Non-pigmented ciliary epithelial cell (primary cell): ENCODE measurements around the gene RNF213.

Experiments used
- DNase-seq: peaks from one replicate; pipeline ENCODE4 v3.0.0-alpha.2; 2010; ENCODE audit warnings: low read depth

Gene RNF213

DNA sequence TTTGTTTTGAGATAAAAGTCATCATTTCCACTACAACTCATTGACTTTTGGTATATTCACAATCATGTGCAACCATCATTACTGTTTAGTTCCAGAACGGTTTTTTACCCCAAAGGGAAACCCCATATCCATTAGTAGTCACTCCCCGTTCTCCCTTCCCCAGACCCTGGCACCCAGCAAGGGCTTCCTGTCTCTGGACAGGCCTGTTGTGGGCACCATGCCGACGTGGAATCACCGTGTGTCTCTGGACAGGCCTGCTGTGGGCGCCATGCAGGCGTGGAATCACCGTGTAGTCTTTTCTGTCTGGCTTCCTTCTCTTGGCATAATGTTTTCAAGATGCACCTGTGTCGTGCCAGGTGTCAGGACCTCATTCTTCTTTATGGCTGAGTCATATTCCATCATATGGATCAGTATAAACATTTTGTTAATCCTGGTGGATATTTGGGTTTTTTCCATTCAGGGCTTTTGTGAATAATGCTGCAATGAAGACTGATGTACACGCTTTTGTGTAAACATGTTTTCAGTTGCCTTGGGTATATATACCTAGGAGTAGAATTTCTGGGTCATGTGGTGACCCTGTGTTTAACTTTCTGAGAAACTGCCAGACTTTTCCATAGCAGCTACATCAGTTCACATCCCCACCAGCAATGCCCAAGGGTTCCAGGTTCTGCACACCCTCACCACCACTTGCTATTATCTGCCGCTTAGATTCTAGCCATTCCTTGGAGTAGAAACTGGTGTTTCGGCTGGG is 173.4 kb downstream of the RNF213 start:
- no peak for DNase-seq

DNA sequence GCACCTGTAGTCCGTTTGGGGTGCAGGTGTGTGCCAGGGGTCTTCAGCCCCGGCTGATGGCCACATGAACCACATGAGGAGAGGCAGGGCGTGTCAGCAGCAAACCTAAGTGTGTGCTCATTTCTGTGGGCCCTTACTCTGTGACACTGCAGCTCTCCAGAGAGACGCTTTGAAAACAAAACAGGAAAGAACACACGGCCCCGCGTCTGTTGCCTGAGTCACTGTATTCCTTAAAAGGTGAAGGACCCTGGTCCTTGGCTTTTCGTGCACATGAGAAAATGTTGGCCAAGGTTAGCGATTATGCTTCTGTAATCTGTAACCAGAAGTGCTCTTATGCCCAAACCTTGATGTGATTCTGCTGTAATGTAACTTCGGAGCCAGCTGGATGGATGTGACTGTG is 176.9 kb downstream of the RNF213 start:
- DNase-seq = no peak

DNA sequence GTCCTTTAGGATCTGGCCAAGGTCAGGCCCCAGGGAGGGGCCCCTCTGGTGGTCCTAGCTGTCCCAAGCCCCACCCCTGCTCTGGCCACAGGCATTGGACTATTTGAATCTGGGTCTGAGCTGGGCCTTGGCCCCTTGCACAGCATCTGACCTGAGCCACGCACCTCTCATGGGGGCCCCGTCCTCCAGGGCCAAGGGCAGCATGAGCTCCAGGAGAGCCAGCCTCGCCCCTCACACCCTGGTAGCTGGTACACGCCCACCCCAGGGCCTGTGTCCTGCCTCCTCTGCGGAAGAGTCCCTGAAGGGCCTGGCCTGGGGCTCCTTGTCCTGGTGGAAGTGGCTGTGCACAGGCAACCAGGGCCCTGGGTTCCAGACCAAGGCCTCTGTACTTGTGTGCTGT is 178.2 kb downstream of the RNF213 start:
- no peak for DNase-seq

DNA sequence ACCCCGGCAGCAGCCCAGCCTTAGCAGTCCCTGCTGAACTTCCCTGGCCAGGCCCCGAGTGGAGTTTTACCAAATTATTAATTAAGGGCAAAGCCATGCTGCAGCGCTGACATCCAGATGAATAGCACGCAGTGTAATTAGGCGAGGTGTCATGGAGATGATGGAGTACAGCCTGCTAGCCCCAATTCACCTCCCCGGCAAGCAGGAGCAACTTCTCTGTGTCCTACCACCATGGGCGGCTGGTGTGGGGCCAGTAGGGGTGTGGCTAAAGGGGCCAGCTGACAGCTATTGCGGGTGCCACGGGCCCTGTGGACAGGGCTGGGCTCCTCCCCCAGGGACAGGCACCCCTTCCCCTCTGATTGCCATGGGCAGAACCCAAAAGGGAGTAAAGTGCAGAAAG is 178.8 kb downstream of the RNF213 start:
- DNase-seq = no peak

DNA sequence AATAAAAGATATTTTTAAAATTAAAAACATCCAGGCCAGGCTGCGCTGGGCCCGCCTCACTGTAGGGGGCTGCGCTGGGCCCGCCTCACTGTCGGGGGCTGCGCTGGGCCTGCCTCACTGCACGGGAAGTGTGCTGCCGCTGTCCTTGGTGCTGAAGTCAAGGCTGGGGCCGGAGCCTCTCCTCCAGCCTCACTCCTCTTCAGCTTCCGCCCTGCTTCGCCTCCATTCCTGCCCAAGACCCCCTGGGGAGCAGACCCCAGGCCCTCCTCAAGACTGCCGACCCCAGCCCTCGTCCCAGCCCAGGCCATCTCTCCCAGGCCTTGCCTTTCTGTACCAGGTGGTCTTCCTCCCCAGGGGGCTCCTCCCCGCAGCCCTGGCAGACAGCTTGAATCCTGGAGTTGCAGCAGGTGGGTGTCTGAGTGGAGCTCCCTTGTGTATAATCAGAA is 180.5 kb downstream of the RNF213 start:
- no peak for DNase-seq

DNA sequence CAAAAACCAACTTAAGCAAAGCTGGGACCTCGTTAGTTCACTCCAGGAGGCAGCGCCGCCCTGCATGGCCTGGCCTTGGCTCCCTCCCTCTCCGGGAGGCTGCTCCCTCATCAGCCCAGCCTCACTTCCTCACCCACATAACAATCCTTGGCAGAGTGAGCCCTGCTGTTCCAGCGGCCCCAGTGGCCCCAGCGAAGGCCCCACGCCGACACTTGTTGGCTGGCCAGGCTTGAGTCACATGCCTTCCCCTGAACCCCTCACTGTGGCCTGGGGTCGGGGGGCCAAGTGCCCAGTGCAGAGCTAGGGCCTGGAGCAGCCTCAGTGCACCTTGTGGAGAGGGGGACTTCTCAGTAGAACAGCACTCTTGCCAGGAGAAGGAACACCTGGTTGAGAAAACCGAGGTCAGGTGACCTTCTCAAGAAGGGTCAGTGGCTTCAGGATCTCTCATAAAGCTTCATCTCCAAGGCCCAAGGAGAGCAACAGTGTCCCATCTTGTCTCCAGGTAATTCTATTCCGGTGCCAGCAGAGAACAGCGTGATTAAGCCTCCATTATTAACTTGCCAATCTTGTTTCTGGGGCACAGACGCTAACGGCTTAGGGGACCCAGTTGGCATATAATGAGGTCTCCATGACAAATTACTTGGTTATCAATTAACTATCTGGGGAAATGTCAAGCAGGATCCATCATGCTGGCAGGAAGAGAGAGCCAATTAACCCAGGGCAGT is 181.1 kb downstream of the RNF213 start:
- DNase-seq = no peak

DNA sequence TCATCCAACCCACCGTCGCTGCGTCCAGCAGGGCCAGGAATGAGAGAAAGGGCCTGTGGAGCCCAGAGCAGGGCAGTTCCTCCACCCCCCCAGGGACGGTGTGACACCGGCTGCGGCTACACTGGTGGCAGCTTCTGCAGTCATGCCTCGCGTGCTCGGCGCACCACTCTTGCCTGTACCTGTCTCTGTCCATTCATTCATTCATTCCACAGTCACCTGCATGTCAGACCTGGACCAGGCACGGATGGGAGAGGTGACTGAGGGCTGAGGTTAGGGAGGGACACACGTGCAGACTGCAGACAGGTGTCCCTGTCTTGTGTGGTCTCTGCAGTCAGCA is 181.6 kb downstream of the RNF213 start:
- no peak for DNase-seq

DNA sequence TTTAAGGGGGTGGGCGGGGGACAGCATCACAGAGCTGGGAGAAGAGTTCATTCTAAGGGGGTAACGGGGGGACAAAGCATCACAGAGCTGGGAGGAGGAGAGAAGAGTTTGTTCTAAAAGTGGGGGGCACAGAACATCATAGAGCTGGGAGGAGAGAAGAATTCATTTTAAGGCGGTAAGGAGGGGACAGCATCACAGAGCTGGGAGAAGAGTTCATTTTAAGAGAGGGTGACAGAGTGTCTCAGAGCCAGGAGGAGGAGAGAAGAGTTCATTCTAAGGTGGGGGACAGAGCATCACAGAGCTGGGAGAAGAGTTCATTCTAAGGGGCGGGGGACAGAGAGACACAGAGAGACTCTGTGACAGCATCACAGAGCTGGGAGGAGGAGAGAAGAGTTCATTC is 182.1 kb downstream of the RNF213 start:
- DNase-seq = no peak

DNA sequence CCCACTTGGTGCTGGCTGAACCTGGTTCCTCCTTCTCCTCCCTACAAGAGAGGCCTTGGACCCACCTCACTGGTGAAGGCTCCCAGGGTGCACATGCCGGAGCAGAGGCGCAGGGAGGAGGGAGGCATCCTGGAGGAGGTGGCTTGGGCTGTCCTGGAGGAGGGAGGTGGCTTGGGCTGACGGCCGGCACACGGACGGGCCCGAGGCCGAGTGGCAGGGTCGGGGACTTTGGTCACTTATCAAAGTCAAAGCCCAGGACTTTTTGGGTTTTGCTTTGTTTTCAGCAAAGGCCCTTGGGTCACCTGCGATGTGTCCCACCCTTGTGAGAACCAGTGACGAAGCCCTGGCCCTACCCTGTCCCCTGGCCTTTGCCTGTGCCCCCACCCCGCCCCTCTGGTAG is 182.8 kb downstream of the RNF213 start:
- no peak for DNase-seq

DNA sequence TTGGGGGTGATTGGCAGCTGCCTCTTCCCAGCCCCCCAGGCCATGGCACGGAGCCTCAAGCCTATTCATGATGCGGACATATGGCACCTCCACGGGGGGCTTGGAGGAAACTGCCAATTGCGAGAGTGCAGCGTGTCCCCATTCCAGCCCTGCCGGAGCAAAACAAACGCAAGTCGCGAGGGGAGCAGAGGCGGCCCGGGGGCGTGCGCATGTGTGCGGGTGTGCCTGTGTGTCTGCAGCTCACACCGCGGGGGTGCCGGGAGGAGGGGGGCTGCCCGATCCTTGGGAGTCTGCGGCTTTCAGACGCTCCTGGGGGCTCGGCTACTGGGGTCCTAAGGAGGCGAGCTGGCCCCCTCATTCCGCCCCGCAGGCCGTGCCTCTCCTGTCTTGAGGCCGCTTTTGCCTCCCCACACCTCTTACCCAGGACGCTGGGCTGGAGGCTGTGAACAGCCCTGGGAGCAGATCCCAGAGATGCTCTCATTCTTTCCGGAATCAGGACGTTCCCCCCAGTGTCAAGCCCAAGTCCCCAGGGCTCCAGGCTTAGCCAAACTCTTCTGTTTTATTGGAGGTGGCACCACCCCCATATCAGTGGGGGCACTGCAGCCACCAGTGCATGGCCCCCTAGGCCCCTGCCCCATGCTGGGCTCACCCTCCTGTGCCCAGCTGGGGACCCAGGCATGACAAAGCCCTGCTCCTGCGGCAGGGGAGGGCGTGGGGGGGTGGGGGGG is 183.4 kb downstream of the RNF213 start:
- no peak for DNase-seq

DNA sequence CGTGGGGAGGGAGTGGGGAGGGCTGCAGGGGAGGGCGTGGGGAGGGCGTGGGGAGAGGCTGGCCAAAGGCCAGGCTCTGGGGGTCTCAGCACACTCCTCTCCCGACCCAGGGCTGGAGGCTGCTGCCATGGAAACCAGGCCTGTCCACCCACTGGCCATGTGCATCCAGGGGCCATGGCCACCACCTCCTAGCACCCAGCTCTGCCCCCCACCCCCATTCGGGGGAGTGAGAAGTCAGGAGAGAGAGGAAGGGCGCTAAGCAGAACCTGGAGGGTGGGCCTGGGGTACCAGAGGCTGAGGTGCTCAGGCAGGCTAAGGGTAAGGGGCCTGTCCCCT is 184.0 kb downstream of the RNF213 start:
- DNase-seq = no peak

DNA sequence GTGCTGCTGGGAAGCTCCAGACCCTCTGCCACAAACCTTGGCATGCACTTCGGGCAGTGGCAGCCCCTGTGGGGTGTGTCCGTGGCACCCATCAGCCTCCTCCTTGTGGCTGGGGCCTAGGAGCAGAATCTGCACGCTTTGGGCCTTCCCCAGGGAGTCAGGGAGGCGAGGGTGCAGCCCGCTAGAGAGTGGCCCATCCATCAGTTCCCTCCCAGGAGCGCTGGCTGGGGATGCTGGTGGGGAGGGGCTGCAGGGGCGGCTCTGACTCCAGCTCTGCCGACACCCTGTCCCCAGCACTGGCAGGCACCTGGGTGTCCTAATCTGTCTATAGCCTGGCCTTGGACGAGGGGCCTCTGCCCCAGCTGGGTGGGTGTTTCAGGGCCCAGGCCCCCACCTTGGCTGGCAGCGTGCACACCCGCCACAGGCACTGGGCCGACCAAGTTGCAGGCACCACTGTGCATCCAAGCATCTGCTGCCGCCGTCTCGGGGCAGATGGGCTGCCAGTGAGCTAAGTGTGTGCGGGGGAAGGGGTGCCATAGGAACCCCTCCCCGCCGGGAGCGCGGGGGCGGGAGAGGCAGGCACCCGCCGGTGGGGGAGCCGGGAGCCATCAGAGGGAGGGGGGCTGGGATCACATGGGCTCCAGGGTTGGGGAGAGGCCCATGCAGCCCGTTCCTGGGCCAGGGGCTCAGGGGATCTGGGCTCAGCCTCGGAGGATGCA is 184.5 kb downstream of the RNF213 start:
- DNase-seq = no peak

DNA sequence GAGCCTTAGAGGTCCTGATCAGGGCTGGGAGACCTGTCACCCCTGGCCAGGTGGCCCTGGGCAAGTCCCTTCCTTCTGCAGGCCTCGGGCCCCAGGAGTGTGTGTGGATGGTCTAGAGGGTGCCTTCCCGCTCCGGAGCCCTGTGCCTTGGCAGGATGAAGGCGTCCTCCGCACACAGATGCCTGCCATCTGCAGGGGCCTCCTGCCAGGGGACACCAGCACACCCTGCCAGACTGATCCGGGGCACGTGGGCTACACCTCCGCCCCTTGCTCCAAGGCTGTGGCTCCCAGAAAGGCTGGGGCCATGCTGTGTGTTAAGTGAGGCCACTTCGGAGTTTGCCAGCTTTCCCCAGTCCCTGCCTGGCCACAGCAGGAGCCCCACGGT is 185.1 kb downstream of the RNF213 start:
- no peak for DNase-seq

DNA sequence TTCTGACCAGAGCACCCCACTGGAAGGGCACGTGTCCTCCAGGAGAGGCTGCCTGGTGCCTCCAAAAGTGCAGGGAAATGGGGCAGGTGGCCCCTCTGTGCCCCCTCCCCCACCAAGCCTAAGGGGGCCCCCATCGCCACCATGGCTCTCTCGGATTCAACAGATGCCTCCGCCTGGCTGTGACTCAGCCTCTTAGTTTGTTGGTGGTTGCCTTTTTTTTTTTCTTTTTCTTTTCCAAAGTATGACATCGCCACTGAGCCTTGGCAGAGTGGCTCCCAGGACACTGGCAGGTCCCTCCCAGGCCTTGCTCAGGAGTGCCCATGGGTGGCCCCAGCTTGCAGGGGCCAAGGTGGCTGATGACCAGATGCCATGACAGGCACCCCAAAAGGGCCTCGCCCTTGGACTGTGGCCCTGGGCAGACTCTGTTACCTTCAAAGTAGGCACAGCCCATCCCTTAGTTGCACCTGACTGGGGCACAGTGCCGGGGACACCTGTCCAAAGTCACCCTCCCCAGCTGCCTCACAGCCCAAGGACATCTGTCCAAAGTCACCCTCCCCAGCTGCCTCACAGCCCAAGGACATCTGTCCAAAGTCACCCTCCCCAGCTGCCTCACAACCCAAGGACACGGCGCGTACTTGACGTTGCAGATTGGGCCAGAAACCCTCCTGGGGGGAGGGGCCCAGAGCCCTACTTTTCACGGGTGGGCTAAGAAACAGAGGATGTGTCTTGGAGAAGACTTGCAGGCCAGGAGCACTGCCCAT is 186.2 kb downstream of the RNF213 start:
- DNase-seq = no peak

DNA sequence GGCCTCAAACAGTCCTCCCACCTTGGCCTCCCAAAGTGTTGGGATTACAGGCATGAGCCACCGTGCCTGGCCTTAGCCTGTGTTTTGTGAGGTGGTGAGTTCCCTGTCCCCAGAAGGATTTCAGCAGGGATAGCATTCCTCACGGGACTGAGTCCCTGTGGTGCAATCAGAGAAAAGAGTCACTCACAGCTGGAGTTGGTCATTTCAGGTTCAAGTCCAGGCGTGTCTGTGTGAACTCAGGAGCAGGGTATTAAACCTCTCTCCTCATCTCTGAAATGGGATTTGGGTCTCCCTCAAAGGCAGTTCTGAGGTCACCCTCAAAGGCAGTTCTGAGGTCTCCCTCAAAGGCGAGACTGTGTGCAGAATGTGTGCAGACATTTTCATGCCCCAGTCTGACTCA is 187.1 kb downstream of the RNF213 start:
- DNase-seq = no peak
